BE2C (cell line): Measurements from ENCODE around the gene AUTS2.

Experiments
- DNase-seq: peaks from one replicate; pipeline ENCODE4 v3.0.0-alpha.2; 2020
- H3K27me3 ChIP-seq: fragments of 250-450 bp; sonication (Bioruptor Pico); 2 replicates; pipeline ENCODE4 v1.5.1; 2020; ENCODE audit warnings: mild to moderate bottlenecking
- H3K36me3 ChIP-seq: fragments of 250-450 bp; sonication (Bioruptor Pico); 2 replicates; pipeline ENCODE4 v1.5.1; 2020; ENCODE audit warnings: mild to moderate bottlenecking
- H3K4me1 ChIP-seq: fragments of 250-450 bp; sonication (Bioruptor Pico); 2 replicates; pipeline ENCODE4 v1.5.1; 2020
- H3K4me3 ChIP-seq: 2 replicates; pipeline ENCODE4 v1.5.1; 2011; ENCODE audit warnings: low read depth, low read length
- H3K9me3 ChIP-seq: fragments of 250-450 bp; sonication (Bioruptor Pico); 2 replicates; pipeline ENCODE4 v1.5.1; 2020
- CTCF ChIP-seq: IDR thresholded peaks from 2 replicates; pipeline ENCODE4 v1.5.1; 2012; ENCODE audit warnings: mild to moderate bottlenecking, low read depth, low read length

AUTS2 gene

GRCh38 chr7:70680306-70680705 lies 1082.0 kb downstream of the AUTS2 start:
- DNase-seq: no peak
- H3K4me3 ChIP-seq: no peak overlapping the region
- H3K36me3 ChIP-seq: no peaks in the 10 kb centered on the region
- no peaks in the 10 kb centered on the region for H3K9me3 ChIP-seq
- TF ChIP-seq CTCF: no peak
- H3K4me1 ChIP-seq: no peaks in the 10 kb centered on the region
- H3K27me3 ChIP-seq: no peaks in the 10 kb centered on the region

DNA sequence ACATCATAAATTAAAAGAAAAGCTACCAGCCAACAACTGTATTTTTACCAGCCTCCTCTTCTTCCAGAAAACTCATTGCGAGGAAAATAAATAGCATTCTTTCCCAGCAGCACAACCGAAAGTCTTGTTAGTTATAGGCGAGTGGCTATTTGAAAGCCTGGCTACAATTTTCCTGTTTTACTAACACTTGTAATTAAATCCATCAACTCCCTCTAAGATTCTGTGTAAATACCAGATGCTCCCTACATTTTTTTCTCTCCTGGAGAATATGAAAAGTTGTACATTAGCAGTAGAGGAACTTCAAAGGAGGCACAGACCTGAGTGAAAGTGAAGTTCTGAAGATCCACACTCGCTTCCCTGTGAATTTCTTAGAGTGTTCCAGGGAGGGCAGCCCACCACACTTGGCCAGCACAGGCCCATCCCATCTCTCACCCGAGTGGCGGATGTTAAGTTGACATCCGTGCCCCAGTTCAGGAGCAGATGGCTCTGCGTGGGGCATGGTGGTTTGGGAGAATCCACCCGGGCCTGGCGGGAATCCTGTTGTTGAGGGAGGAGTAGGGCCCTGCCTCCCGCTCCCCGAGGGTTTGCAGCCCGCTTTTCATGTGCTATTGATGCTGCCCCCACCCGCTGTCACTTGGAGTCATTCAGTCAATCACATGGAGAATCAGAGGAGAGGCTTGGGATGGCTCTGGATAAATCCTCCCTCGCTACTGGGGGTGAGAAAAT lies 1082.6 kb downstream of the AUTS2 start:
- Histone ChIP-seq H3K9me3 (no peaks in the 10 kb centered on the region), H3K4me3 (no peak overlapping the region), H3K27me3 (no peaks in the 10 kb centered on the region), H3K36me3 (no peaks in the 10 kb centered on the region), H3K4me1 (no peaks in the 10 kb centered on the region)
- no peak for DNase-seq
- no peak for TF ChIP-seq CTCF

DNA sequence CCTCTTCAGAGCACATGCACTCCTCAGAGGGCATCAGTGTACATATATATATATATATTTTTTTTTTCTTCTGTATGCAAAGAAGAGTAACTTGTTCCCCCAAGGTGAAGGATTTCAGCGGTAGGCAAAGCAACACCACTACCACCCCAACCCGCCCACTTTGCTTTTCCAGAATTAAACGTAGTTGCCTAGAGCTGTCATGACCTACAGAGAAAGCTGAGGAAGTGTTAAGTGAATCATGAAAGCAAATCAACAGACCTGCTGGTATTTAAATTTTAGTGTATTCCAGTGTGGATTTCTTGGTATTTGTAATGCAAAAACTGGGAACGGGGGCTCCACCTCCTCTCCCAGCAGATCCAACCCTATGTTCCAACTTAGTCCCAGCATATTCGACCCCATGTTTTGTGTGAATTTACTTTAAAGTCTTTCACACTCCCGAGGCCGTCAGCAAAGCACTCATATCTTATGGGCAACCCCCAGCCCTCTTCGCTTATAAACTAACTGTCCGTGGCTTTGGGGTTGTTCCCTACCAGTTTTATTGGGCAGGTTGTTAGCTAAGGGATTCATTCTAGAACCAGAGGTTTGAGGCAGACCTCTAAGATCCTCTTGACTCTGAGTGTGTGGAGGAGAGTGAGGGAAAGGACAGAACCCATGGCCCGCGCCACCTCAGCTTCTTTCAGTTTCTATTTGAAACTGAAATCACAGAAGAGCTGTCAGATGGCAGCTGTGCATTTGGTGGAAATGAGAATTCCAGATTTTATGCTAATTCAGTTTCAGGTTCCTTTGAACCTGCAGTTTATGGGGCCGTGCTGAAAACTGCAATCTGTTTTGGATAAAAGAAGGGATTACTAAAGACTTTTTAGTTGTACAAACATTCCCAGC lies 1083.4 kb downstream of the AUTS2 start:
- no peak for TF ChIP-seq CTCF

DNA sequence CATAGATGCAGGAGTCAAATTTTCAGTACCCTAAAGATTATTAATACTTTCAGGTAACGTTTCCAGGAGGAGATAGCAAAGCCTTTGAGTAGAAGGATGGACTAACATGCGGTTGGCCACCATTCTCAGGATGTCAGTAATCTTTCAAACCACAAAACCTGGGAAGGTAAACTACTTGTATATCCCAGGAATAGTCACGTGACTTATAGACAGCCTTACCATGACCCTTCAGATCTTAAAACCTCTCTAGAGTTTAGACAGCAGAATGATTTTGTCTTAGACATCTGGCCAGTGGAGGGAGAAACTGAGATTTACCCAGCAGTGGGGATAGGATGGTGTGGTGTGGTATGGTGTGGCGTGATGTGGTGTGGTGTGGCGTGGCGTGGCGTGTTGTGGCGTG lies 1085.9 kb downstream of the AUTS2 start:
- TF ChIP-seq CTCF: no peak
- H3K9me3 ChIP-seq: no peaks in the 10 kb centered on the region
- no peaks in the 10 kb centered on the region for H3K27me3 ChIP-seq
- H3K4me3 ChIP-seq: no peak overlapping the region
- no peaks in the 10 kb centered on the region for H3K4me1 ChIP-seq
- no peaks in the 10 kb centered on the region for H3K36me3 ChIP-seq
- DNase-seq: no peak

More for the DNA sequence above, 1083.4 kb downstream of the AUTS2 start:
- no peak for DNase-seq
- no peak overlapping the region for H3K4me3 ChIP-seq
- no peaks in the 10 kb centered on the region for H3K9me3 ChIP-seq
- no peaks in the 10 kb centered on the region for H3K36me3 ChIP-seq
- no peaks in the 10 kb centered on the region for H3K27me3 ChIP-seq
- H3K4me1 ChIP-seq: no peaks in the 10 kb centered on the region

- TF ChIP-seq CTCF: no peak
- no peak for DNase-seq
- Histone ChIP-seq H3K4me1 (no peaks in the 10 kb centered on the region), H3K4me3 (peak overlapping the region; percentile 86), H3K27me3 (peaks cover 19% of the 10 kb centered on the region), H3K9me3 (no peaks in the 10 kb centered on the region), H3K36me3 (no peaks in the 10 kb centered on the region)
Observed at GRCh38 chr7:70693321-70693685, 1095.0 kb downstream of the AUTS2 start.
